Fibroblast of lung (primary cell): Measurements from ENCODE around the gene MSANTD2. TPM values are rescaled to one million over a fixed set of nuclear protein-coding genes. Genes with fewer than 3 reads are reported as not detected.

Source experiments
- DNase-seq, 2 donors: peaks; one replicate each; pipeline versions ENCODE4 v3.0.0 to v3.0.0-alpha.2; 2010; ENCODE audit warnings: low read depth in 2 of 2
- H2AFZ ChIP-seq: 2 replicates; pipeline ENCODE4 v1.5.1; 2012; ENCODE audit warnings: low read length, control low read depth, inconsistent platforms
- H3K27ac ChIP-seq: 2 replicates; pipeline ENCODE4 v1.5.1; 2011; ENCODE audit warnings: low read length, control low read depth; ENCODE audit not compliant: insufficient read depth
- H3K27me3 ChIP-seq: 2 replicates; pipeline ENCODE4 v1.5.1; 2011; ENCODE audit warnings: mild to moderate bottlenecking, low read length; ENCODE audit not compliant: control insufficient read depth, insufficient read depth
- H3K36me3 ChIP-seq: 2 replicates; pipeline ENCODE4 v1.5.1; 2011; ENCODE audit warnings: low read length; ENCODE audit not compliant: control insufficient read depth, insufficient read depth
- H3K4me1 ChIP-seq: 2 replicates; pipeline ENCODE4 v1.5.1; 2011; ENCODE audit warnings: low read length; ENCODE audit not compliant: control insufficient read depth, insufficient read depth; ENCODE audit errors: extremely low read depth
- H3K4me2 ChIP-seq: 2 replicates; pipeline ENCODE4 v1.5.1; 2011; ENCODE audit warnings: low read length, control low read depth; ENCODE audit not compliant: insufficient read depth; ENCODE audit errors: extremely low read depth
- H3K4me3 ChIP-seq, 4 experiments: fragments of 200-600 bp in 1 of 4; sonication (generic) in 1 of 4; replicated peaks in 1 of 4; 2 replicates each; pipeline ENCODE4 v1.5.1; 2011 to 2016; ENCODE audit warnings: low read length in 4 of 4, low read depth in 3 of 4, mild to moderate bottlenecking in 3 of 4, control low read depth in 2 of 4, inconsistent platforms in 1 of 4, mixed read lengths in 1 of 4; ENCODE audit not compliant: insufficient read depth in 1 of 4; ENCODE audit errors: control extremely low read depth in 1 of 4
- H3K79me2 ChIP-seq: 2 replicates; pipeline ENCODE4 v1.5.1; 2012; ENCODE audit warnings: mild to moderate bottlenecking, low read length, inconsistent platforms; ENCODE audit not compliant: control insufficient read depth, insufficient read depth
- H3K9ac ChIP-seq: 2 replicates; pipeline ENCODE4 v1.5.1; 2011; ENCODE audit warnings: mild to moderate bottlenecking, low read length, control low read depth; ENCODE audit not compliant: insufficient read depth
- H3K9me3 ChIP-seq: 2 replicates; pipeline ENCODE4 v1.5.1; 2012; ENCODE audit warnings: low read depth, low read length; ENCODE audit not compliant: control insufficient read depth, insufficient read depth
- H4K20me1 ChIP-seq: 2 replicates; pipeline ENCODE4 v1.5.1; 2011; ENCODE audit warnings: low read length; ENCODE audit not compliant: control insufficient read depth, insufficient read depth; ENCODE audit errors: extremely low read depth
- EZH2 ChIP-seq: IDR thresholded peaks from 2 replicates; pipeline ENCODE4 v1.5.1; 2012; ENCODE audit warnings: low read length, control low read depth, mild to moderate bottlenecking; ENCODE audit errors: missing control alignments
- polyA plus RNA-seq, 2 donors: library from polyadenylated mRNA; depleted of rRNA in 1 of 2; stranded (reverse) in 1 of 2; unstranded in 1 of 2; fragments of >200 nt; gene quantifications; 2 replicates each; pipeline ENCODE4 v1.2.1, GENCODE V29; 2011 to 2012; ENCODE audit warnings: missing spikeins in 1 of 2
- total RNA-seq: library from RNA; depleted of rRNA; stranded (reverse); fragments of >200 nt; gene quantifications from 2 replicates; pipeline ENCODE4 v1.2.1, GENCODE V29; 2014
- TF ChIP-seq, protein P1 (sequence below), 2 donors: IDR thresholded peaks in 1 of 2; conservative IDR thresholded peaks in 1 of 2; 1 replicate in 1 of 2; 2 replicates in 1 of 2; pipeline ENCODE4 v1.5.1; 2011 to 2012; ENCODE audit warnings: low read length in 2 of 2, control low read depth in 1 of 2, inconsistent platforms in 1 of 2, low read depth in 1 of 2, mild to moderate bottlenecking in 1 of 2

Gene MSANTD2
- total and polyA plus RNA-seq, 2 donors (not counting 1 experiment from before 2014, with no cell fraction given): 6.3 to 6.6 TPM

- no peak for DNase-seq
- H3K4me1 ChIP-seq: peaks cover 17% of the 10 kb centered on the region
- H3K27me3 ChIP-seq: peaks cover 6% of the 10 kb centered on the region
- TF ChIP-seq EZH2: no peak
- TF ChIP-seq, protein P1, sequence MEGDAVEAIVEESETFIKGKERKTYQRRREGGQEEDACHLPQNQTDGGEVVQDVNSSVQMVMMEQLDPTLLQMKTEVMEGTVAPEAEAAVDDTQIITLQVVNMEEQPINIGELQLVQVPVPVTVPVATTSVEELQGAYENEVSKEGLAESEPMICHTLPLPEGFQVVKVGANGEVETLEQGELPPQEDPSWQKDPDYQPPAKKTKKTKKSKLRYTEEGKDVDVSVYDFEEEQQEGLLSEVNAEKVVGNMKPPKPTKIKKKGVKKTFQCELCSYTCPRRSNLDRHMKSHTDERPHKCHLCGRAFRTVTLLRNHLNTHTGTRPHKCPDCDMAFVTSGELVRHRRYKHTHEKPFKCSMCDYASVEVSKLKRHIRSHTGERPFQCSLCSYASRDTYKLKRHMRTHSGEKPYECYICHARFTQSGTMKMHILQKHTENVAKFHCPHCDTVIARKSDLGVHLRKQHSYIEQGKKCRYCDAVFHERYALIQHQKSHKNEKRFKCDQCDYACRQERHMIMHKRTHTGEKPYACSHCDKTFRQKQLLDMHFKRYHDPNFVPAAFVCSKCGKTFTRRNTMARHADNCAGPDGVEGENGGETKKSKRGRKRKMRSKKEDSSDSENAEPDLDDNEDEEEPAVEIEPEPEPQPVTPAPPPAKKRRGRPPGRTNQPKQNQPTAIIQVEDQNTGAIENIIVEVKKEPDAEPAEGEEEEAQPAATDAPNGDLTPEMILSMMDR (conservative IDR thresholded peaks at IDR 0.05 in 1 of 2, IDR thresholded peaks at IDR 0.05 in 1 of 2; ENCODE audit: low read depth in 1 of 2, low read length in 2 of 2): no peak
- no peak overlapping the region for H2AFZ ChIP-seq
- H3K27ac ChIP-seq: no peak overlapping the region
- no peak overlapping the region for H3K4me2 ChIP-seq
- H3K36me3 ChIP-seq: no peaks in the 10 kb centered on the region
- H3K4me3 ChIP-seq: no peak overlapping the region
- no peaks in the 10 kb centered on the region for H3K79me2 ChIP-seq
- no peaks in the 10 kb centered on the region for H4K20me1 ChIP-seq
- H3K9me3 ChIP-seq: no peaks in the 10 kb centered on the region
- H3K9ac ChIP-seq: no peak overlapping the region
Observed at GRCh38 chr11:124756753-124757227, 43.4 kb downstream of the MSANTD2 start.

DNA sequence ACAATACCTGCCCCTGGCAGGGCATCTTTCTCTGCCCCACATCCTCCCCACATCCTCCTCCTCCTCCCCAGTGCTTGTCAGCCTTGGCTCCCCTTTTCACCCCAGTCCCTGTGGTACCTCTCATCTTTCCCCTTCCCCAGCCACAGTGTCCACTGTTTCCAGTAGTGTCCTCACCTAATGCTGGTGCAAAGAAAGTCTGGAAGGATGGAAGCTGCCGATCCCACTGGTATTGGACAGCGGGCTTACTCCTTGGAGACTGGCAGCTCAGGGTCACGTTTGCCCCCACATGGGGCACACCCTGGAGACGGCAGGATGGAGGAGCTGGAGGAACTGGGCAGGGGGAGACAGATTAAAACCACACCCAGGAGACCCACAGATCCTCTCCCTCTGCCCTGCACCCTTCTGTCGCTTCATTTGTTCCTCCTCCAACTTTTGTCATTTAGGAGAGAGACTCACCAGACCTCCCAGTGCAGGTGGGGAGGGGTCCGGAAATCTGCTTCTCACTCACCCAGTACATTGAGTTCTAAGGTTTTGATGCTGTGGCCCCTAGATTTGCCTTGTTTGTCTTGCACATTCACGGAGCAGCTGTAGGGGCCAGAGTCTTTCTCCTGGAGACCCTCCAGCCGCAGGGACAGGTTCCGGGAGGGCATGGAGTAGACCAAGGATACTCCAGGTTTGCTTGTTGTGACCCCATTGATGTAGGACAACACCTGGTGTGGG is 44.0 kb downstream of the MSANTD2 start:
- peaks cover 17% of the 10 kb centered on the region for H3K4me1 ChIP-seq
- no peak overlapping the region for H2AFZ ChIP-seq
- no peak for TF ChIP-seq EZH2
- TF ChIP-seq, protein P1 (conservative IDR thresholded peaks at IDR 0.05 in 1 of 2, IDR thresholded peaks at IDR 0.05 in 1 of 2; ENCODE audit: low read depth in 1 of 2, low read length in 2 of 2): no peak

GRCh38 chr11:124754710-124755109 is 45.5 kb downstream of the MSANTD2 start:
- no peak for TF ChIP-seq EZH2
- TF ChIP-seq, protein P1 (conservative IDR thresholded peaks at IDR 0.05 in 1 of 2, IDR thresholded peaks at IDR 0.05 in 1 of 2; ENCODE audit: low read depth in 1 of 2, low read length in 2 of 2): no peak
- H3K4me1 ChIP-seq: peaks cover 14% of the 10 kb centered on the region
- no peaks in the 10 kb centered on the region for H3K79me2 ChIP-seq
- no peak overlapping the region for H3K27ac ChIP-seq
- no peak overlapping the region for H3K4me2 ChIP-seq
- no peak overlapping the region for H3K4me3 ChIP-seq
- no peak for DNase-seq
- no peaks in the 10 kb centered on the region for H3K36me3 ChIP-seq
- no peak overlapping the region for H3K9ac ChIP-seq
- no peaks in the 10 kb centered on the region for H3K9me3 ChIP-seq
- no peak overlapping the region for H2AFZ ChIP-seq
- H3K27me3 ChIP-seq: peaks cover 8% of the 10 kb centered on the region
- H4K20me1 ChIP-seq: no peaks in the 10 kb centered on the region

More for the DNA sequence above, 44.0 kb downstream of the MSANTD2 start:
- Histone ChIP-seq H3K36me3 (no peaks in the 10 kb centered on the region), H3K9ac (no peak overlapping the region), H4K20me1 (no peaks in the 10 kb centered on the region), H3K27ac (no peak overlapping the region), H3K4me2 (no peak overlapping the region), H3K79me2 (no peaks in the 10 kb centered on the region), H3K9me3 (no peaks in the 10 kb centered on the region), H3K4me3 (no peak overlapping the region), H3K27me3 (peaks cover 6% of the 10 kb centered on the region)
- DNase-seq: no peak
